GM12878 (cell line): ENCODE data around the gene COQ8B. TPM values are rescaled to one million over a fixed set of nuclear protein-coding genes. Genes with fewer than 3 reads are reported as not detected.

Experiments
- polyA plus RNA-seq, 11 experiments: library from polyadenylated mRNA; depleted of rRNA in 4 of 11; unstranded in 6 of 11; stranded (reverse) in 5 of 11; fragments of >200 nt; fragmentation: Nextera tagmentation in 4 of 11; fragmentation: Illumina TruSeq in 1 of 11; extraction: Ambion mirVana in 4 of 11; extraction: Trizol in 1 of 11; gene quantifications; 1 replicate in 1 of 11; 2 replicates in 10 of 11; pipeline versions ENCODE4 v1.2.1 to v1.2.3, GENCODE V29; 2011 to 2016; ENCODE audit warnings: inconsistent platforms in 2 of 11, missing spikeins in 2 of 11, low read depth in 1 of 11
- small RNA-seq: library from RNA; depleted of rRNA; stranded (forward); fragments of <200 nt; gene quantifications from one replicate; pipeline ENCODE3, GENCODE V24; 2014
- total RNA-seq, 4 experiments: library from RNA; depleted of rRNA in 3 of 4; stranded (reverse); fragments of >200 nt in 3 of 4; fragmentation: Illumina TruSeq in 1 of 4; extraction: Trizol in 1 of 4; gene quantifications; 2 replicates each; pipeline versions ENCODE4 v1.2.1 to v1.2.3, GENCODE V29; 2013 to 2021

COQ8B gene
- total and polyA plus RNA-seq, 10 of the 15 experiments (the other 5 are each of a cell fraction or from before 2014, with no cell fraction given) = 0.39 to 37.1 (median 16.8) TPM

Small RNA genes within 50 kb of the gene (small RNA-seq; reads per million reads assigned to genes)
- gene RNU6-195P = not detected

Other genes starting within 250 kb of the COQ8B start
Only the 7 nearest of the 12 such genes appear.
- gene NUMBL, start 26.2 kb downstream of the COQ8B start, total RNA-seq (2014; rRNA removed) = 1.5 and 3.1 TPM in 2 replicates
- gene NUMBL, start 26.2 kb downstream of the COQ8B start, total RNA-seq (2014; rRNA removed; fragmentation: Illumina TruSeq; extraction: Trizol) = 1.1 and 1.2 TPM in 2 replicates
- 8.4 and 9.4 TPM in 2 replicates for gene NUMBL, start 26.2 kb downstream of the COQ8B start, total RNA-seq (2021)
- 1.9 and 3.7 TPM in 2 replicates for gene NUMBL, start 26.2 kb downstream of the COQ8B start, polyA plus RNA-seq (2011; rRNA removed)
- gene NUMBL, start 26.2 kb downstream of the COQ8B start, polyA plus RNA-seq (2014; fragmentation: Illumina TruSeq; extraction: Trizol) = 1.4 and 1.7 TPM in 2 replicates
- under 1 TPM; 0.16 to 0.26 TPM for gene NUMBL, start 26.2 kb downstream of the COQ8B start, polyA plus RNA-seq (2014; fragmentation: Nextera tagmentation; extraction: Ambion mirVana)
- gene NUMBL, start 26.2 kb downstream of the COQ8B start, polyA plus RNA-seq (2014; rRNA removed) = 3.6 and 6.2 TPM in 2 replicates
- gene NUMBL, start 26.2 kb downstream of the COQ8B start, polyA plus RNA-seq (2016; fragmentation: Nextera tagmentation; extraction: Ambion mirVana) = 1 to 10 TPM; 1.5 to 2.0 TPM
- gene ITPKC, start 226 bp upstream of the COQ8B start, total RNA-seq (2014; rRNA removed) = 4.7 and 5.3 TPM in 2 replicates
- 3.5 and 3.9 TPM in 2 replicates for gene ITPKC, start 226 bp upstream of the COQ8B start, total RNA-seq (2014; rRNA removed; fragmentation: Illumina TruSeq; extraction: Trizol)
- 6.3 and 6.5 TPM in 2 replicates for gene ITPKC, start 226 bp upstream of the COQ8B start, total RNA-seq (2021)
- 3.7 and 6.4 TPM in 2 replicates for gene ITPKC, start 226 bp upstream of the COQ8B start, polyA plus RNA-seq (2011; rRNA removed)
- gene ITPKC, start 226 bp upstream of the COQ8B start, polyA plus RNA-seq (2014; fragmentation: Illumina TruSeq; extraction: Trizol) = 1.7 and 3.3 TPM in 2 replicates
- under 1 TPM; 0.03 to 0.26 TPM for gene ITPKC, start 226 bp upstream of the COQ8B start, polyA plus RNA-seq (2014; fragmentation: Nextera tagmentation; extraction: Ambion mirVana)
- 6.0 and 7.6 TPM in 2 replicates for gene ITPKC, start 226 bp upstream of the COQ8B start, polyA plus RNA-seq (2014; rRNA removed)
- gene ITPKC, start 226 bp upstream of the COQ8B start, polyA plus RNA-seq (2016; fragmentation: Nextera tagmentation; extraction: Ambion mirVana) = 1 to 10 TPM; 1.3 to 3.5 TPM
- 2.9 and 5.4 TPM in 2 replicates for gene ACTMAP, start 33.6 kb upstream of the COQ8B start, total RNA-seq (2014; rRNA removed)
- 2.3 and 3.0 TPM in 2 replicates for gene ACTMAP, start 33.6 kb upstream of the COQ8B start, total RNA-seq (2014; rRNA removed; fragmentation: Illumina TruSeq; extraction: Trizol)
- 22.9 and 26.2 TPM in 2 replicates for gene ACTMAP, start 33.6 kb upstream of the COQ8B start, total RNA-seq (2021)
- gene ACTMAP, start 33.6 kb upstream of the COQ8B start, polyA plus RNA-seq (2011; rRNA removed) = 4.0 and 10.0 TPM in 2 replicates
- gene ACTMAP, start 33.6 kb upstream of the COQ8B start, polyA plus RNA-seq (2014; fragmentation: Illumina TruSeq; extraction: Trizol) = 15.5 and 15.7 TPM in 2 replicates
- gene ACTMAP, start 33.6 kb upstream of the COQ8B start, polyA plus RNA-seq (2014; fragmentation: Nextera tagmentation; extraction: Ambion mirVana) = 1 to 10 TPM; 4.7 to 8.2 TPM
- gene ACTMAP, start 33.6 kb upstream of the COQ8B start, polyA plus RNA-seq (2014; rRNA removed) = 12.2 and 13.3 TPM in 2 replicates
- 10 to 100 TPM; 16.1 to 20.8 TPM for gene ACTMAP, start 33.6 kb upstream of the COQ8B start, polyA plus RNA-seq (2016; fragmentation: Nextera tagmentation; extraction: Ambion mirVana)
- gene SNRPA, start 34.3 kb upstream of the COQ8B start, total RNA-seq (2014; rRNA removed) = 260 and 299 TPM in 2 replicates
- 130 and 137 TPM in 2 replicates for gene SNRPA, start 34.3 kb upstream of the COQ8B start, total RNA-seq (2014; rRNA removed; fragmentation: Illumina TruSeq; extraction: Trizol)
- gene SNRPA, start 34.3 kb upstream of the COQ8B start, total RNA-seq (2021) = 186 and 196 TPM in 2 replicates
- 115 and 219 TPM in 2 replicates for gene SNRPA, start 34.3 kb upstream of the COQ8B start, polyA plus RNA-seq (2011; rRNA removed)
- 164 and 166 TPM in 2 replicates for gene SNRPA, start 34.3 kb upstream of the COQ8B start, polyA plus RNA-seq (2014; fragmentation: Illumina TruSeq; extraction: Trizol)
- gene SNRPA, start 34.3 kb upstream of the COQ8B start, polyA plus RNA-seq (2014; fragmentation: Nextera tagmentation; extraction: Ambion mirVana) = 10 to 100 TPM; 14.8 to 32.8 TPM
- gene SNRPA, start 34.3 kb upstream of the COQ8B start, polyA plus RNA-seq (2014; rRNA removed) = 297 and 367 TPM in 2 replicates
- gene SNRPA, start 34.3 kb upstream of the COQ8B start, polyA plus RNA-seq (2016; fragmentation: Nextera tagmentation; extraction: Ambion mirVana) = 100 to 1,000 TPM; 241 to 257 TPM
- gene MIA, start 58.6 kb upstream of the COQ8B start, total RNA-seq (2014; rRNA removed) = 0.33 and 0.40 TPM in 2 replicates
- not detected in 2 replicates for gene MIA, start 58.6 kb upstream of the COQ8B start, total RNA-seq (2014; rRNA removed; fragmentation: Illumina TruSeq; extraction: Trizol)
- 0.92 TPM in 1 of 2 replicates, not detected in the other for gene MIA, start 58.6 kb upstream of the COQ8B start, total RNA-seq (2021)
- 0.16 and 0.39 TPM in 2 replicates for gene MIA, start 58.6 kb upstream of the COQ8B start, polyA plus RNA-seq (2011; rRNA removed)
- gene MIA, start 58.6 kb upstream of the COQ8B start, polyA plus RNA-seq (2014; fragmentation: Illumina TruSeq; extraction: Trizol) = not detected in 2 replicates
- 1 to 10 TPM; 1.4 to 1.6 TPM for gene MIA, start 58.6 kb upstream of the COQ8B start, polyA plus RNA-seq (2014; fragmentation: Nextera tagmentation; extraction: Ambion mirVana)
- 0.36 TPM in 1 of 2 replicates, not detected in the other for gene MIA, start 58.6 kb upstream of the COQ8B start, polyA plus RNA-seq (2014; rRNA removed)
- 1 to 10 TPM; 1.6 to 2.7 TPM for gene MIA, start 58.6 kb upstream of the COQ8B start, polyA plus RNA-seq (2016; fragmentation: Nextera tagmentation; extraction: Ambion mirVana)
- gene RAB4B, start 61.4 kb upstream of the COQ8B start, total RNA-seq (2014; rRNA removed) = 27.8 and 30.4 TPM in 2 replicates
- 9.8 and 11.5 TPM in 2 replicates for gene RAB4B, start 61.4 kb upstream of the COQ8B start, total RNA-seq (2014; rRNA removed; fragmentation: Illumina TruSeq; extraction: Trizol)
- 32.9 and 38.2 TPM in 2 replicates for gene RAB4B, start 61.4 kb upstream of the COQ8B start, total RNA-seq (2021)
- gene RAB4B, start 61.4 kb upstream of the COQ8B start, polyA plus RNA-seq (2011; rRNA removed) = 14.9 and 25.1 TPM in 2 replicates
- 3.5 and 13.7 TPM in 2 replicates for gene RAB4B, start 61.4 kb upstream of the COQ8B start, polyA plus RNA-seq (2014; fragmentation: Illumina TruSeq; extraction: Trizol)
- gene RAB4B, start 61.4 kb upstream of the COQ8B start, polyA plus RNA-seq (2014; fragmentation: Nextera tagmentation; extraction: Ambion mirVana) = 1 to 10 TPM in 1 of 2 experiments, under 1 TPM in 1; 0.60 to 3.2 TPM
- gene RAB4B, start 61.4 kb upstream of the COQ8B start, polyA plus RNA-seq (2014; rRNA removed) = 43.1 and 51.5 TPM in 2 replicates
- 10 to 100 TPM; 47.9 to 50.0 TPM for gene RAB4B, start 61.4 kb upstream of the COQ8B start, polyA plus RNA-seq (2016; fragmentation: Nextera tagmentation; extraction: Ambion mirVana)
- 80.9 and 91.8 TPM in 2 replicates for gene EGLN2, start 82.3 kb upstream of the COQ8B start, total RNA-seq (2014; rRNA removed)
- 57.7 and 62.5 TPM in 2 replicates for gene EGLN2, start 82.3 kb upstream of the COQ8B start, total RNA-seq (2014; rRNA removed; fragmentation: Illumina TruSeq; extraction: Trizol)
- 89.3 and 90.9 TPM in 2 replicates for gene EGLN2, start 82.3 kb upstream of the COQ8B start, total RNA-seq (2021)
- 20.1 and 35.1 TPM in 2 replicates for gene EGLN2, start 82.3 kb upstream of the COQ8B start, polyA plus RNA-seq (2011; rRNA removed)
- gene EGLN2, start 82.3 kb upstream of the COQ8B start, polyA plus RNA-seq (2014; fragmentation: Illumina TruSeq; extraction: Trizol) = 20.3 and 49.6 TPM in 2 replicates
- 10 to 100 TPM in 1 of 2 experiments, 1 to 10 TPM in 1; 8.6 to 34.9 TPM for gene EGLN2, start 82.3 kb upstream of the COQ8B start, polyA plus RNA-seq (2014; fragmentation: Nextera tagmentation; extraction: Ambion mirVana)
- gene EGLN2, start 82.3 kb upstream of the COQ8B start, polyA plus RNA-seq (2014; rRNA removed) = 88.6 and 94.4 TPM in 2 replicates
- gene EGLN2, start 82.3 kb upstream of the COQ8B start, polyA plus RNA-seq (2016; fragmentation: Nextera tagmentation; extraction: Ambion mirVana) = 10 to 100 TPM; 71.1 to 93.0 TPM